HepG2 (cell line): ENCODE measurements around the gene SYVN1. TPM values are rescaled to one million over a fixed set of nuclear protein-coding genes. Genes with fewer than 3 reads are reported as not detected.

Experiments used
- ARHGAP35 ChIP-seq: sonication (generic); formaldehyde crosslinking; IDR thresholded peaks from 2 replicates; pipeline ENCODE4 v1.9.0; 2022; ENCODE audit warnings: mild to moderate bottlenecking, inconsistent platforms, moderate library complexity, missing genetic modification reagents, borderline replicate concordance
- ASH2L ChIP-seq: fragments of 300-600, 200-600 bp; sonication (generic); IDR thresholded peaks from 2 replicates; pipeline ENCODE4 v1.7.0; 2017; ENCODE audit warnings: low read depth, mild to moderate bottlenecking, moderate library complexity, mixed read lengths, low read length; ENCODE audit not compliant: insufficient read length
- DR1 ChIP-seq: sonication (generic); formaldehyde crosslinking; IDR thresholded peaks from 2 replicates; pipeline ENCODE4 v1.8.0; 2021; ENCODE audit warnings: mild to moderate bottlenecking, missing genetic modification reagents, inconsistent platforms
- ELF4 ChIP-seq: sonication (generic); formaldehyde crosslinking; IDR thresholded peaks from 2 replicates; pipeline ENCODE4 v1.5.0; 2020; ENCODE audit warnings: missing genetic modification reagents, mild to moderate bottlenecking, moderate library complexity, borderline replicate concordance
- FOXO4 ChIP-seq: sonication (generic); formaldehyde crosslinking; conservative IDR thresholded peaks from 2 replicates; pipeline ENCODE4 v1.8.1; 2023; ENCODE audit warnings: missing genetic modification reagents
- HDAC2 ChIP-seq: sonication (generic); formaldehyde crosslinking; IDR thresholded peaks from 2 replicates; pipeline ENCODE4 v1.4.0; 2020; ENCODE audit warnings: missing genetic modification reagents
- HIC2 ChIP-seq: sonication (generic); formaldehyde crosslinking; IDR thresholded peaks from 2 replicates; pipeline ENCODE4 v1.9.0; 2022; ENCODE audit warnings: low read depth, missing genetic modification reagents
- HMG20B ChIP-seq: conservative IDR thresholded peaks from 2 replicates; pipeline ENCODE4 v1.6.1; 2016; ENCODE audit warnings: missing genetic modification reagents, missing compliant biosample characterization
- KDM2A ChIP-seq: sonication (generic); formaldehyde crosslinking; IDR thresholded peaks from 2 replicates; pipeline ENCODE4 v1.4.0; 2020; ENCODE audit warnings: low read depth, missing genetic modification reagents, borderline replicate concordance
- MAFG ChIP-seq: sonication (generic); formaldehyde crosslinking; IDR thresholded peaks from 2 replicates; pipeline ENCODE4 v1.5.1; 2020; ENCODE audit warnings: mild to moderate bottlenecking, missing genetic modification reagents
- RFXANK ChIP-seq: IDR thresholded peaks from 2 replicates; pipeline ENCODE4 v1.6.1; 2016
- TERF1 ChIP-seq: sonication (generic); formaldehyde crosslinking; IDR thresholded peaks from 2 replicates; pipeline ENCODE4 v1.8.0; 2022; ENCODE audit warnings: mild to moderate bottlenecking, missing genetic modification reagents, moderate library complexity
- ZMAT3 ChIP-seq: sonication (generic); formaldehyde crosslinking; conservative IDR thresholded peaks from 2 replicates; pipeline ENCODE4 v1.7.0; 2021; ENCODE audit warnings: missing genetic modification reagents
- ZNF234 ChIP-seq: sonication (generic); formaldehyde crosslinking; conservative IDR thresholded peaks from 2 replicates; pipeline ENCODE4 v1.5.1; 2020; ENCODE audit warnings: mild to moderate bottlenecking, missing genetic modification reagents
- ZNF430 ChIP-seq: sonication (generic); formaldehyde crosslinking; IDR thresholded peaks from 2 replicates; pipeline ENCODE4 v1.9.0; 2021; ENCODE audit warnings: mild to moderate bottlenecking, missing genetic modification reagents
- ZNF609 ChIP-seq: sonication (generic); formaldehyde crosslinking; IDR thresholded peaks from 2 replicates; pipeline ENCODE4 v1.4.0; 2020; ENCODE audit warnings: mild to moderate bottlenecking, missing genetic modification reagents, borderline replicate concordance
- ZNF616 ChIP-seq: sonication (generic); formaldehyde crosslinking; IDR thresholded peaks from 2 replicates; pipeline ENCODE4 v1.5.0; 2020; ENCODE audit warnings: low read depth, mild to moderate bottlenecking, missing genetic modification reagents
- ZNF749 ChIP-seq: sonication (generic); formaldehyde crosslinking; IDR thresholded peaks from 2 replicates; pipeline ENCODE4 v1.8.0; 2022; ENCODE audit warnings: mild to moderate bottlenecking, missing genetic modification reagents, moderate library complexity, borderline replicate concordance
- polyA plus RNA-seq, 8 experiments: library from polyadenylated mRNA; depleted of rRNA in 3 of 8; stranded (reverse) in 7 of 8; unstranded in 1 of 8; fragments of >200 nt; fragmentation: Illumina TruSeq in 4 of 8; extraction: Trizol in 4 of 8; gene quantifications; 2 replicates each; pipeline versions ENCODE4 v1.2.1 to v1.2.3, GENCODE V29; 2011 to 2016; ENCODE audit warnings: low read depth in 4 of 8, missing spikeins in 1 of 8, mixed read lengths in 1 of 8; ENCODE audit not compliant: insufficient read depth in 1 of 8
- total RNA-seq, 5 experiments: library from RNA; depleted of rRNA; stranded (reverse); fragments of >200 nt; fragmentation: Illumina TruSeq; extraction: Trizol; gene quantifications; 2 replicates each; pipeline ENCODE4 v1.2.3, GENCODE V29; 2016; ENCODE audit warnings: low read depth in 1 of 5

SYVN1 gene
- total and polyA plus RNA-seq, 2 of the 13 experiments (the other 11 are each of a cell fraction or from before 2014, with no cell fraction given): 10.3 to 22.5 TPM

- TF ChIP-seq HIC2 (no peak), ZNF616 (0 out of 2 replicates have a peak, but pooled peaks have one; percentile 57), MAFG (CRISPR knock-in tag) (no peak), ASH2L (no peak), FOXO4 (CRISPR knock-in tag) (no peak), TERF1 (CRISPR knock-in tag) (no peak), ARHGAP35 (CRISPR knock-in tag) (no peak), HDAC2 (no peak), ZNF749 (peak; percentile 81), ZMAT3 (CRISPR knock-in tag) (no peak), ZNF609 (0 out of 2 replicates have a peak, but pooled peaks have one; percentile 7), KDM2A (CRISPR knock-in tag) (peak; percentile 99), ZNF234 (no peak), DR1 (CRISPR knock-in tag) (peak; percentile 99), HMG20B (no peak), ELF4 (CRISPR knock-in tag) (no peak), ZNF430 (CRISPR knock-in tag) (peak; percentile 41; the same call in 1 of the 2 replicates), RFXANK (no peak)
Observed at GRCh38 chr11:65111744-65112545, 22.4 kb downstream of the SYVN1 start, which contains the start of gene TM7SF2 (continued).
